ENCODE data around the gene CADPS2. TPM values are rescaled to one million over a fixed set of nuclear protein-coding genes. Genes with fewer than 3 reads are reported as not detected.

CADPS2 gene
- total and polyA plus RNA-seq, 8 donors, result 7.0 to 57.8 (median 29.7) TPM

- no peaks in the 10 kb centered on the region for H3K9me3 ChIP-seq
- WGBS, 5 donors, result 86 to 92% (median 89%) methylated on average over 4 of the region's 4 CpGs
- intact Hi-C loops (cut with DNase I; ENCODE audit: low total_unique reads), result no loop called here
- no peak for TF ChIP-seq CTCF (IDR thresholded peaks at IDR 0.05)
- TF ChIP-seq POLR2AphosphoS5 (IDR thresholded peaks at IDR 0.05), result no peak
- TF ChIP-seq POLR2A (IDR thresholded peaks at IDR 0.05), result no peak
- no peak for TF ChIP-seq EP300 (IDR thresholded peaks at IDR 0.05)
- no peaks in the 10 kb centered on the region for H3K27me3 ChIP-seq
- H3K27ac ChIP-seq, result no peak overlapping the region
- DNase-seq, result no peak
- no peaks in the 10 kb centered on the region for H3K36me3 ChIP-seq
- peaks cover 0 to 3% (median 0%) of the 10 kb centered on the region in 4 donors for H3K4me1 ChIP-seq
- H3K4me3 ChIP-seq, result no peak overlapping the region
Measured at GRCh38 chr7:122572706-122573105, 313.6 kb downstream of the CADPS2 start.

GRCh38 chr7:122561326-122561725 lies 324.9 kb downstream of the CADPS2 start:
- intact Hi-C loops (cut with DNase I; ENCODE audit: low total_unique reads), result no loop called here
- no peak overlapping the region for H3K27ac ChIP-seq
- no peaks in the 10 kb centered on the region for H3K27me3 ChIP-seq
- no peak overlapping the region for H3K4me3 ChIP-seq
- no peaks in the 10 kb centered on the region for H3K36me3 ChIP-seq
- WGBS, 5 donors, result 86 to 96% (median 87%) methylated on average over 2 of the region's 2 CpGs
- peaks cover 0 to 18% (median 9%) of the 10 kb centered on the region in 4 donors for H3K4me1 ChIP-seq
- TF ChIP-seq POLR2A (IDR thresholded peaks at IDR 0.05) (no peak), EP300 (IDR thresholded peaks at IDR 0.05) (no peak), CTCF (IDR thresholded peaks at IDR 0.05) (no peak), POLR2AphosphoS5 (IDR thresholded peaks at IDR 0.05) (no peak)
- H3K9me3 ChIP-seq, result no peaks in the 10 kb centered on the region
- DNase-seq, result no peak

- H3K36me3 ChIP-seq, result peaks cover 0 to 11% (median 0%) of the 10 kb centered on the region in 4 donors
- intact Hi-C loops (cut with DNase I; ENCODE audit: low total_unique reads), result no loop called here
- no peak overlapping the region for H3K4me3 ChIP-seq
- H3K27me3 ChIP-seq, result no peaks in the 10 kb centered on the region
- TF ChIP-seq POLR2AphosphoS5 (IDR thresholded peaks at IDR 0.05), result no peak
- TF ChIP-seq CTCF (IDR thresholded peaks at IDR 0.05), result no peak
- TF ChIP-seq EP300 (IDR thresholded peaks at IDR 0.05), result no peak
- TF ChIP-seq POLR2A (IDR thresholded peaks at IDR 0.05), result no peak
- WGBS, 5 donors, result 45 to 58% (median 52%) methylated on average over 7 of the region's 7 CpGs
- no peak overlapping the region for H3K27ac ChIP-seq
- H3K9me3 ChIP-seq, result no peaks in the 10 kb centered on the region
- no peak for DNase-seq
- peaks cover 0 to 13% (median 9%) of the 10 kb centered on the region in 4 donors for H3K4me1 ChIP-seq
Measured at GRCh38 chr7:122556873-122557542, 329.3 kb downstream of the CADPS2 start.

GRCh38 chr7:122556219-122556618 lies 330.0 kb downstream of the CADPS2 start:
- H3K27me3 ChIP-seq, result no peaks in the 10 kb centered on the region
- no peak for DNase-seq
- intact Hi-C loops (cut with DNase I; ENCODE audit: low total_unique reads), result no loop called here
- TF ChIP-seq POLR2AphosphoS5 (IDR thresholded peaks at IDR 0.05) (no peak), POLR2A (IDR thresholded peaks at IDR 0.05) (no peak), EP300 (IDR thresholded peaks at IDR 0.05) (no peak), CTCF (IDR thresholded peaks at IDR 0.05) (no peak)
- H3K36me3 ChIP-seq, result peaks cover 0 to 11% (median 0%) of the 10 kb centered on the region in 4 donors
- H3K27ac ChIP-seq, result no peak overlapping the region
- H3K9me3 ChIP-seq, result no peaks in the 10 kb centered on the region
- H3K4me3 ChIP-seq, result no peak overlapping the region
- H3K4me1 ChIP-seq, result peaks cover 0 to 13% (median 9%) of the 10 kb centered on the region in 4 donors
